GM12873 (cell line): ENCODE results near the gene DCAF6.

Experiments used
- TF ChIP-seq, protein P1 (sequence below): IDR thresholded peaks from 2 replicates; pipeline ENCODE4 v1.5.1; 2012; ENCODE audit warnings: low read depth, mild to moderate bottlenecking, moderate library complexity, low read length, control low read depth; ENCODE audit not compliant: insufficient read depth; ENCODE audit errors: missing control alignments

The DCAF6 gene

DNA sequence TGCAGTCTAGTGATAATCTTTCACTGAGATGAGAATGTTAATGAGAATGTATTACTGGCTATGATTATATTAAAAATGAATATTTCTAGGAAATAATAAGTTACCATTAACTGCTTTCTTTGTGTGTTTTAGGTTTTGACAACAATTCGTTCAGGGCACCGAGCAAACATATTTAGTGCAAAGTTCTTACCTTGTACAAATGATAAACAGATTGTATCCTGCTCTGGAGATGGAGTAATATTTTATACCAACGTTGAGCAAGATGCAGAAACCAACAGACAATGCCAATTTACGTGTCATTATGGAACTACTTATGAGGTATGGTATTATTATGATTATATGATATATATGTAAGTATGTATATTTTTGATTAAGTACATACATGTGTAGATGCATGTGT lies 38.2 kb downstream of the DCAF6 start:
- TF ChIP-seq, protein P1, sequence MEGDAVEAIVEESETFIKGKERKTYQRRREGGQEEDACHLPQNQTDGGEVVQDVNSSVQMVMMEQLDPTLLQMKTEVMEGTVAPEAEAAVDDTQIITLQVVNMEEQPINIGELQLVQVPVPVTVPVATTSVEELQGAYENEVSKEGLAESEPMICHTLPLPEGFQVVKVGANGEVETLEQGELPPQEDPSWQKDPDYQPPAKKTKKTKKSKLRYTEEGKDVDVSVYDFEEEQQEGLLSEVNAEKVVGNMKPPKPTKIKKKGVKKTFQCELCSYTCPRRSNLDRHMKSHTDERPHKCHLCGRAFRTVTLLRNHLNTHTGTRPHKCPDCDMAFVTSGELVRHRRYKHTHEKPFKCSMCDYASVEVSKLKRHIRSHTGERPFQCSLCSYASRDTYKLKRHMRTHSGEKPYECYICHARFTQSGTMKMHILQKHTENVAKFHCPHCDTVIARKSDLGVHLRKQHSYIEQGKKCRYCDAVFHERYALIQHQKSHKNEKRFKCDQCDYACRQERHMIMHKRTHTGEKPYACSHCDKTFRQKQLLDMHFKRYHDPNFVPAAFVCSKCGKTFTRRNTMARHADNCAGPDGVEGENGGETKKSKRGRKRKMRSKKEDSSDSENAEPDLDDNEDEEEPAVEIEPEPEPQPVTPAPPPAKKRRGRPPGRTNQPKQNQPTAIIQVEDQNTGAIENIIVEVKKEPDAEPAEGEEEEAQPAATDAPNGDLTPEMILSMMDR = no peak

DNA sequence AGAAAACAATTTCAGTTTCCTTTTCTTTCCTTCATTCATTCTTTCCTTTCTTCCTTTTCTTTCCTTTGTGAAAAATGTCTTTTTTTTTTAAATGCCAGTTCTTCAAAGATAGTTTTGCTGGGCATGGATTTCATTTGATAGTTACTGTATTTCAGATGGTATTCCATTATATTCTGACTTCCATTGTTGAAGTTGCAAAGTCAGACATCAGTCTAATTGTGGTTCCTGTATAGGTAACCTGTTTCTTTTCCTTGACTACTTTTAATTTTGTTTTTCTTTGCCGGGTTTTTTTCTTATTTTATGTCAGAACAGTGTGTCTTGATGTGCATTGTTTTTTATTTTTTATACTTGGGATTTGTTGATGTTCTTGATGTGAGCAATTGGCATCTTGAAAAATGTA lies 40.8 kb downstream of the DCAF6 start:
- TF ChIP-seq, protein P1 = no peak

DNA sequence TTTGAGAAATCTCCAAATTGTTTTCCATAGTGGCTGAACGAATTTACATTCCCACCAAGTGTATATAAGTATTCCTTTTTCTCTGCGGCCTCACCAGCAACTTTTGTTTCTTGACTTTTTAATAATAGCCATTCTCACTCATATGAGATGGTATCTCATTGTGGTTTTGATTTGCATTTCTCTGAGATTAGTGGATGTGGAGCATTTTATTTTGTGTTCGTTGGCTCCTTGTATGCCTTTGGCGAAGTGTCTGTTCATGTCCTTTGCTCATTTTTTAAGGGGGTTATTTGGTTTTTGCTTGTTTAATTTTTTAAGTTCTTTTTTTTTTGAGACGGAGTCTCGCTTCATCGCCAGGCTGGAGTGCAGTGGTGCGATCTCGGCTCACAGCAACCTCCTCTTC lies 45.5 kb downstream of the DCAF6 start:
- TF ChIP-seq, protein P1 = no peak

DNA sequence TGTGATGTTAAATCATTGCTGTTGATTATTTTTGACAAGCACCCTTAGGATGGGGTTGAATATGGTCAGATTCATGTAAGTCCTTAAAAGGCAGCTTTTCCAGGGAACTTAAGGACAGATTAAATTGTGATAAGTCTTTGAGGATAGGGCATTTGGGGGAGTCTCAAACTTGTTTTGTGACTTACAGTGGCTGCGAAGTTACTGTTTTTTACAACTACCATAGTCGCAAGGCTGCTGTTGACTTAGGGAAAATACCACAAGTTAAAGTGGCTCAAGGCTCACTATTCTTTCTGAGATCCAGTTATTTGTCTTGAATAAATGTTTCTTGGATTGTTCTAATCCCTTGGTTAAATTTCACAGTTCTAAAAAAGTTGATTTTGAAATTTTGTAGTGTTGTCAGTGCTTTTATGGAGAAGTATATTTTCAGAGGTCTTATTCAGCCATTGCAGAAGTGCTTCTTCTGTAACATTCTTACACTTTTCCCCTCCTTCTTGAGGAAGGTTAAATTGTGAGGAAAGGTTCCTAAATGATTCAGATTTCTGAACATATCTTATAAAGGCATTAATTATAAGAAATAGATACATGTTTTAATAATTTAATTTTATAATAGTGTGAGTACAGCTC lies 47.4 kb downstream of the DCAF6 start:
- TF ChIP-seq, protein P1 = no peak

DNA sequence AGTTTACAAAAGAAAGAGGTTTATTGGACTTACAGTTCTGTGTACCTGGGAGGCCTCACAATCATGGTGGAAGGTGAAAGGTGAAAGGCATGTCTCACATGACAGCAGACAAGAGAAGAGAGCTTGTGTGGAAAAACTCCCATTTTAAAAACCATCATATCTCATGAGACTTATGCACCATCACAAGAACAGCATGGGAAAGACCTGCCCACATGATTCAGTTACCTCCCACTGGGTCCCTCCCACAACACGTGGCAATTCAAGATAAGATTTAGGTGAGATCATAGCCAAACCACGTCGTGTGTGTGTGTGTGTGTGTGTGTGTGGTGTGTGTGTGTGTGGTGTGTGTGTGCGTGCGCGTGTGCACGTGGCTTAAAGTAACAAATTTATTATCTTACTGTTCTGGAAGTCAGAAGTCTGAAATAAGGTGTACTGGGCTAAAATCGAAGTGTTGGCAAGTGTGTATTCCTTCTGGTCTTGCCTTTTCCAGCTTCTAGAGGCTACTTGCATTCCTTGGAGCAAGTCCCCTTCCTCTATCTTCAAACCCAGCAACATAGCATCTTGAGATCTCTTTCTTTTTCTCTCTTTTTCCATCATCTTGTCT lies 48.5 kb downstream of the DCAF6 start:
- TF ChIP-seq, protein P1 = no peak

DNA sequence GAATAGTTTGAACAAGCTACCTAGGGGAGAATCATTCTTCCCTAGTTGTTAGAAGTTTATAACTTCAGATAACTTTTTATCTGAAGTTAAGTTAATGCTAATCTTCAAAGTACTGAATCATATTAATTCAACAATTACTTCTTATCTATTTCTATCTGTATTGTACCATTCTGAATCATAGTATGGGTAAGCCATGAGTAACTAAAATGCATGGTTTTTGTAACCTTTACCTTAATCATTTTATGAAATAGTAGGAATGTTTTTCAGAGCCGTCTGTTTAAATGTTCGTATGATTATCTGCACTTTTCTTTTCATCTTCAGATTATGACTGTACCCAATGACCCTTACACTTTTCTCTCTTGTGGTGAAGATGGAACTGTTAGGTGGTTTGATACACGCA lies 50.7 kb downstream of the DCAF6 start:
- TF ChIP-seq, protein P1 = no peak

DNA sequence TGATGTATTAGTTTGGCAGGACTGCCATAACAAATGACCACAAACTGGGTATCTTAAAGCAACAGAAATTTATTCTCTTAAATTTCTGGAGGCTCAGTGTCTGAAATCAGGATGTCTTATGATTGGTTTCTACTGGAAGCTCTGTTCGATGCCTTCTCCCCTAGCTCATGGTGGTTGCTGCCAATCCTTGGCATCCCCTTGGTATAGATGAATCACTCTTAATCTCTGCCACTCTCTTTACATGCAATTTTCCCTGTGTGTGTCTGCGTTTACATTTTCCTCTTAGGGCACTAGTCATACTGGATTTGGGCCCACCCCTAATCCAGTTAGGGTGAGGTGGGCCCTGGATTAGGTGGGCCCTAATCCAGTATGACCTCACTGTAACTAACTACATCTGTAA lies 55.1 kb downstream of the DCAF6 start:
- TF ChIP-seq, protein P1 = no peak
